Endodermal cell (in vitro differentiated cells): ENCODE measurements around the gene ZNF304. TPM values are rescaled to one million over a fixed set of nuclear protein-coding genes. Genes with fewer than 3 reads are reported as not detected.
"Not testable (repeated sequence)": the region's sequence is repeated elsewhere in the genome, so short reads cannot be mapped to it uniquely, and the experiment has no call there.

ENCODE experiments used
- DNase-seq: peaks from one replicate; pipeline ENCODE4 v3.0.0-alpha.2; 2017
- H3K27ac ChIP-seq: 2 replicates; pipeline ENCODE4 v1.5.1; 2013; ENCODE audit warnings: mild to moderate bottlenecking, low read depth, low read length, moderate library complexity
- H3K27me3 ChIP-seq: 2 replicates; pipeline ENCODE4 v1.6.1; 2013; ENCODE audit warnings: mild to moderate bottlenecking, low read length, moderate library complexity; ENCODE audit not compliant: insufficient read depth, control insufficient read depth, poor library complexity, severe bottlenecking
- H3K36me3 ChIP-seq: 2 replicates; pipeline ENCODE4 v1.7.0; 2013; ENCODE audit warnings: mild to moderate bottlenecking, low read length, moderate library complexity; ENCODE audit not compliant: control insufficient read depth, insufficient read depth
- H3K4me1 ChIP-seq: one replicate; pipeline ENCODE4 v1.7.0; 2013; ENCODE audit warnings: low read length; ENCODE audit not compliant: control insufficient read depth, insufficient read depth
- H3K4me3 ChIP-seq: 2 replicates; pipeline ENCODE4 v1.5.1; 2013; ENCODE audit warnings: mild to moderate bottlenecking, low read length, moderate library complexity
- H3K9ac ChIP-seq: 2 replicates; pipeline ENCODE4 v1.6.1; 2013; ENCODE audit warnings: mild to moderate bottlenecking, low read length, moderate library complexity; ENCODE audit not compliant: poor library complexity, severe bottlenecking; ENCODE audit errors: extremely low read depth
- H3K9me3 ChIP-seq: 2 replicates; pipeline ENCODE4 v1.6.1; 2013; ENCODE audit warnings: mild to moderate bottlenecking, low read length, moderate library complexity; ENCODE audit not compliant: control insufficient read depth
- H3K27ac Mint-ChIP-seq: 2 replicates; pipeline ENCODE4 v1.8.0; 2020; ENCODE audit warnings: mixed read lengths
- H3K27me3 Mint-ChIP-seq: 2 replicates; pipeline ENCODE4 v1.8.0; 2021; ENCODE audit warnings: mild to moderate bottlenecking, mixed read lengths; ENCODE audit not compliant: insufficient read depth
- H3K36me3 Mint-ChIP-seq: 2 replicates; pipeline ENCODE4 v1.8.0; 2020; ENCODE audit warnings: low read depth, mixed read lengths
- H3K4me1 Mint-ChIP-seq: 2 replicates; pipeline ENCODE4 v1.8.0; 2020; ENCODE audit warnings: mixed read lengths
- H3K4me3 Mint-ChIP-seq: 2 replicates; pipeline ENCODE4 v1.8.0; 2020; ENCODE audit warnings: mild to moderate bottlenecking, moderate library complexity, mixed read lengths
- H3K9me3 Mint-ChIP-seq: 2 replicates; pipeline ENCODE4 v1.8.0; 2020; ENCODE audit warnings: mild to moderate bottlenecking, mixed read lengths
- CTCF ChIP-seq: fragments of 200-600 bp; sonication (generic); conservative IDR thresholded peaks from 2 replicates; pipeline ENCODE4 v1.5.0; 2021; ENCODE audit warnings: antibody characterized with exemption, mild to moderate bottlenecking
- WGBS, 2 experiments: methylation state at CpG; one replicate each; pipeline versions ENCODE4 v1.1.5 to v1.1.7; 2013; ENCODE audit warnings: missing lambda C conversion rate in 2 of 2, mixed read lengths in 1 of 2; ENCODE audit not compliant: insufficient coverage in 1 of 2, insufficient read length in 1 of 2; 5-methylcytosine and 5-hydroxymethylcytosine counted together
- total RNA-seq, 2 donors: library from RNA; stranded (reverse); fragmentation: NEBNext Ultra II Directional in 1 of 2; extraction: Animal tissue kit (Norgen Biotek cat#: 25700) in 1 of 2; gene quantifications; 2 replicates in 1 of 2; 3 replicates in 1 of 2; pipeline ENCODE4 v1.2.1, GENCODE V29; 2021

The ZNF304 gene
- total RNA-seq, 2 donors from 2014 or later = 11.6 to 12.3 TPM

- no peaks in the 10 kb centered on the region for H3K9me3 Mint-ChIP-seq
- no peak for TF ChIP-seq CTCF
- 2 to 8% methylated on average over 4 to 17 of the region's 18 CpGs for WGBS, 2 experiments
- Histone ChIP-seq H3K9me3 (no peaks in the 10 kb centered on the region), H3K4me3 (peak overlapping the region; percentile 89), H3K27ac (peak overlapping the region; percentile 67), H3K4me1 (no peaks in the 10 kb centered on the region), H3K27me3 (no peaks in the 10 kb centered on the region), H3K36me3 (peaks cover 9% of the 10 kb centered on the region), H3K9ac (peak overlapping the region; percentile 63)
- peaks cover 8% of the 10 kb centered on the region for H3K4me1 Mint-ChIP-seq
- H3K27ac Mint-ChIP-seq = peak overlapping the region; percentile 96
- peak overlapping the region; percentile 81 for H3K4me3 Mint-ChIP-seq
- no peak for DNase-seq
- peaks cover 18% of the 10 kb centered on the region for H3K36me3 Mint-ChIP-seq
- H3K27me3 Mint-ChIP-seq = no peaks in the 10 kb centered on the region
Measured at GRCh38 chr19:57363688-57364181, 12.7 kb downstream of the ZNF304 start.

GRCh38 chr19:57366776-57367175 lies 15.7 kb downstream of the ZNF304 start:
- no peaks in the 10 kb centered on the region for H3K27me3 ChIP-seq
- no peaks in the 10 kb centered on the region for H3K4me1 ChIP-seq
- no peaks in the 10 kb centered on the region for H3K9me3 ChIP-seq
- H3K27me3 Mint-ChIP-seq = no peaks in the 10 kb centered on the region
- peaks cover 8% of the 10 kb centered on the region for H3K4me1 Mint-ChIP-seq
- no peak for DNase-seq
- H3K4me3 ChIP-seq = no peak overlapping the region
- H3K36me3 ChIP-seq = no peaks in the 10 kb centered on the region
- peaks cover 1% of the 10 kb centered on the region for H3K9me3 Mint-ChIP-seq
- no peak overlapping the region for H3K27ac ChIP-seq
- H3K4me3 Mint-ChIP-seq = no peak overlapping the region
- peaks cover 30% of the 10 kb centered on the region for H3K36me3 Mint-ChIP-seq
- H3K27ac Mint-ChIP-seq = no peak overlapping the region
- 93 to 97% methylated on average over 2 of the region's 2 CpGs for whole genome bisulfite sequencing, 2 experiments
- H3K9ac ChIP-seq = no peak overlapping the region
- no peak for TF ChIP-seq CTCF

GRCh38 chr19:57374179-57374578 lies 23.1 kb downstream of the ZNF304 start:
- Mint-ChIP-seq H3K9me3 (peaks cover 68% of the 10 kb centered on the region), H3K36me3 (peaks cover 92% of the 10 kb centered on the region), H3K4me1 (no peaks in the 10 kb centered on the region), H3K27ac (no peak overlapping the region), H3K4me3 (no peak overlapping the region), H3K27me3 (no peaks in the 10 kb centered on the region)
- no peak for TF ChIP-seq CTCF
- Histone ChIP-seq H3K9me3 (peaks cover 54% of the 10 kb centered on the region), H3K4me1 (no peaks in the 10 kb centered on the region), H3K4me3 (peak overlapping the region; percentile 23), H3K9ac (no peak overlapping the region), H3K27ac (no peak overlapping the region), H3K36me3 (peaks cover 51% of the 10 kb centered on the region), H3K27me3 (no peaks in the 10 kb centered on the region)
- 91 to 93% methylated on average over 4 to 6 of the region's 6 CpGs for WGBS, 2 experiments
- no peak for DNase-seq

GRCh38 chr19:57374647-57375046 lies 23.6 kb downstream of the ZNF304 start:
- H3K9me3 Mint-ChIP-seq = peaks cover 73% of the 10 kb centered on the region
- WGBS, 2 experiments = 95 to 100% methylated on average over 1 to 2 of the region's 2 CpGs
- DNase-seq, H3K27me3 Mint-ChIP-seq, H3K4me3 Mint-ChIP-seq, H3K27me3 ChIP-seq, H3K4me1 ChIP-seq, H3K27ac Mint-ChIP-seq, H3K27ac ChIP-seq, H3K9ac ChIP-seq, H3K4me1 Mint-ChIP-seq: not testable (repeated sequence)
- Histone ChIP-seq H3K36me3 (peaks cover 51% of the 10 kb centered on the region), H3K4me3 (peak overlapping the region; percentile 23), H3K9me3 (peaks cover 54% of the 10 kb centered on the region)
- H3K36me3 Mint-ChIP-seq = peaks cover 93% of the 10 kb centered on the region
